ENCODE measurements around the gene CYTH3.
"Not testable (repeated sequence)": the region's sequence is repeated elsewhere in the genome, so short reads cannot be mapped to it uniquely, and the experiment has no call there.

CYTH3 gene

GRCh38 chr7:6227294-6227846 lies 45.1 kb downstream of the CYTH3 start:
- DNase-seq, result no peak

- DNase-seq, result no peak
These were observed 46.1 kb downstream of the CYTH3 start for GRCh38 chr7:6226194-6226799.

GRCh38 chr7:6223411-6223810 lies 49.0 kb downstream of the CYTH3 start:
- DNase-seq, result not testable (repeated sequence)

GRCh38 chr7:6223010-6223409 lies 49.4 kb downstream of the CYTH3 start:
- not testable (repeated sequence) for DNase-seq

- DNase-seq, result peak in 2 of 6 experiments; percentile 10 to 14
These were observed 50.8 kb downstream of the CYTH3 start for GRCh38 chr7:6221340-6222319.

GRCh38 chr7:6218329-6218728 lies 54.1 kb downstream of the CYTH3 start:
- no peak for DNase-seq

GRCh38 chr7:6212008-6212407 lies 60.4 kb downstream of the CYTH3 start:
- no peak for DNase-seq

- no peak for DNase-seq
These were observed 61.6 kb downstream of the CYTH3 start for GRCh38 chr7:6210621-6211372.

- no peak for DNase-seq
These were observed 63.1 kb downstream of the CYTH3 start for GRCh38 chr7:6209340-6209739.

GRCh38 chr7:6208573-6209328 lies 63.7 kb downstream of the CYTH3 start:
- no peak for DNase-seq

GRCh38 chr7:6205971-6206660 lies 66.3 kb downstream of the CYTH3 start:
- DNase-seq, result no peak

GRCh38 chr7:6203381-6203780 lies 69.0 kb downstream of the CYTH3 start:
- no peak for DNase-seq

GRCh38 chr7:6202117-6202516 lies 70.3 kb downstream of the CYTH3 start:
- no peak for DNase-seq

GRCh38 chr7:6200971-6201370 lies 71.5 kb downstream of the CYTH3 start:
- no peak for DNase-seq

GRCh38 chr7:6198689-6199595 lies 73.5 kb downstream of the CYTH3 start:
- DNase-seq, result no peak

GRCh38 chr7:6197801-6198551 lies 74.4 kb downstream of the CYTH3 start:
- DNase-seq, result no peak

- DNase-seq, result no peak
These were observed 78.7 kb downstream of the CYTH3 start for GRCh38 chr7:6193709-6194108.

- DNase-seq, result not testable (repeated sequence)
These were observed 81.9 kb downstream of the CYTH3 start for GRCh38 chr7:6190563-6190962.

GRCh38 chr7:6188389-6188788 lies 84.0 kb downstream of the CYTH3 start:
- no peak for DNase-seq

- no peak for DNase-seq
These were observed 85.8 kb downstream of the CYTH3 start for GRCh38 chr7:6186577-6186976.

Measured in stimulated activated naive CD4-positive, alpha-beta T cell (primary cell).